Iris pigment epithelial cell (primary cell): Measurements from ENCODE around the gene FBXO27.
A peak's percentile ranks its signal among the peaks of the same experiment; 100 is the strongest.
"Not testable (repeated sequence)": the region's sequence is repeated elsewhere in the genome, so short reads cannot be mapped to it uniquely, and the experiment has no call there.

ENCODE experiments used
- DNase-seq: peaks from one replicate; pipeline ENCODE4 v3.0.0-alpha.2; 2011; ENCODE audit warnings: low read depth

The FBXO27 gene

DNA sequence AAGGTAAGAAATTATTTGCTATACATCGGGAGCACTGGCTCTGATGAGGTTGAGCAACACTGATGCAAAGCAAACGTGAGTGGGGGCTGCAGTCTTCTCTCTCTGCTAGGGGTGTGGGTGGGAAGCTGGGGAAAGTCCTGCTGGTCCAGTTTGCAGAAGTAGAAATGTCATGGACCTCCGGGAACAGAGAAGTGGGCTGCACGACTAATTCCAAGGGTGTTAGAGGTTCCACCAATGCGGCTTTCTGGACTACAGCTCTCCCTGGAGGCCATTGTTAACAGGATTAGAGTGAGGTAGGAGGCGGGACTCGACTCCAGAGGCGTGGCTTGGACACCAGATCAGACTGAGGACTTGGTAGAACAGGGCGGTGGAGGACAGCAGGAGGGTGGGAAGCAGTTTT lies 5.7 kb upstream of the FBXO27 start:
- peak; percentile 63 for DNase-seq

DNA sequence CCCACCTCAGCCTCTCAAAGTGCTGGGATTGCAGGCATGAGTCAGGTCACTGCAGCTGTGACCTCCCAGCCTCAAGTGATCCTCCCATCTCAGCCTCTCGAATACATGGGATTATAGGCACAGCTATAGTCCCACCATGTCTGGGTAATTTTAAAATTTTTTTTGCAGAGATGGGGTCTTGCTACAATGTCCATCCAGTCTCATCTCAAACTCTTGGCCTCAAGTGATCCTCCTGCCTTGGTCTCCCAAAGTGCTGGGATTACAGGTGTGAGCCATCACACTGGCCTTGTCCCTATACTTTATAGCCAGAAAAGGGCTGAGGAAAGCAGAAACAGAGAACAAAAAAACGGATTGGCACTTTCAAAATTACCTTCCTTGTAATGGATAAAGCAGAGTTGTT lies 4.8 kb upstream of the FBXO27 start:
- DNase-seq = no peak

DNA sequence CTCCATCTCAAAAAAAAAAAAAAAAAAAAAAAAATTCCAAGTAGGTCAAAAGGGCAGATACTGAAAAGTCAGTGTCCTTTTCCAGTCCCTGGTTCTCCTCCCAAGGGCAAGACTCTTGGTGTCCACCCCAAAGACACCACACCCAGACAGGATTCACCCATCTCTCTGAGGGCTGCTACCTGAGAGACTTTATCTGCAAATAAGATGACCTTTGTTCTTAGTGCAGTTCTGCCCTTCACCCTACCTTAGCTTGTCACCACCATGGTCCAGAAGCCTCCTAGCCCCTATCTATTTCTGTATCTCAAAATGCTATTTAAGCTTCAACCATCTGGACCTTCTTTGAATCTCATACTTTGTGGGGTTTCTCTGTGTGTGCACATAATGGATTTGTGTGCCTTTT lies 4.2 kb upstream of the FBXO27 start:
- DNase-seq = no peak

DNA sequence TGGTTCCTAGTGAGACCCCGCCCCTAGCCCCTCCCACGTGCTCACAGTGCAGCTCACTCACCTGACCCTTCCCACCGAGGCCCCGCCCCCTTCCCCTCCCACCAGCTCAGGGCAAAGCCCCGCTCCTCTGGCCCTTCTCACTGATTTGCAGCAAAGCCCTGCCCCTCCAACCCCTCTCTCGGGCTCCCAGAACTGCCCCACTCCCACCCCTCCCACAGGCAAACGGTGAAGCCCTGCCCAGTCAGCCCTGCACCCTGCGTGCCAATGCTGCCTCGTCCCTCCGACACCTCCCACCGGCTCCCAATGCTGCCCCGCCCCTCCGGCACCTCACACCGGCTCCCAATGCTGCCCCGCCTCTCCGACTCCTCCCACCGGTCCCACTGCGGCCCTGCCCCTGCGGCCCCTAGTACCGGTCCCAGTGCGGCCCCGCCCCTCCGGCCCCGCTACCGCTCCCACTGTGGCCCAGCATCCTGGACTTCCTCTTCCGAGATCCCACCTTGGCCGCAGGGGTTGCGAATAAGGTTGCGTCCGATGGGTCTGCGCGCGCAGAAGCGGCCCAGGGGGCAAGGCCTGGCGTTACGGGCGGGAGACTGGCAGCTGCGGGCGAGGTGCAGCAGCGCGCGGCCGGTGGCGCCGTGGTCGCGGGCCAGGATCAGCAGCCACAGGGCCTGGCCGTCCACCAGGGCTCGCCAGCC lies 834 bp downstream of the FBXO27 start:
- DNase-seq = peak; percentile 78

DNA sequence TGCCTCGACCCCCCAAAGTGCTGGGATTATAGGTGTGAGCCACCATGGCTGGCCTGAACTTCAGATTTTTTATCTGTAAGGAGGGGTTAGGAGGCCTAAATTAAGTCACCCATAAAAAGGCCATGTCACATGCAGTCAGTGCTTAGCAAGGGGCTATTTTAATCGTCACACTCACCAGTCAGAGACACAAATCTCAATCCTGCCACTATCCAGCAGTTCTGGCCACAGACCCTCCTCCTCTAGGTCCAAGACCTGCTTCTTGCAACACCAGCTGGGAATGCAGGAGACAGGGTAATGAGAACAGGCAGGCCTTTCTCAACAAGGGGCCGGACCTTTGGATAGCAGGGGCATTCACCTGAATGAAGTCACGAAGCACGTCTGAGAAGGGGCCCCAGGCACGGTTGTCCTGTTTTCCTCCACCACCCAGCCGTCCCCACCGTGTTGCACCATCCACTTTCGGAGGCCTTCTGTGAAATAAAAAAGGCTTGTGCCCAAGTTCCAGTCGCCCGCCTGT lies 1.4 kb downstream of the FBXO27 start:
- no peak for DNase-seq

DNA sequence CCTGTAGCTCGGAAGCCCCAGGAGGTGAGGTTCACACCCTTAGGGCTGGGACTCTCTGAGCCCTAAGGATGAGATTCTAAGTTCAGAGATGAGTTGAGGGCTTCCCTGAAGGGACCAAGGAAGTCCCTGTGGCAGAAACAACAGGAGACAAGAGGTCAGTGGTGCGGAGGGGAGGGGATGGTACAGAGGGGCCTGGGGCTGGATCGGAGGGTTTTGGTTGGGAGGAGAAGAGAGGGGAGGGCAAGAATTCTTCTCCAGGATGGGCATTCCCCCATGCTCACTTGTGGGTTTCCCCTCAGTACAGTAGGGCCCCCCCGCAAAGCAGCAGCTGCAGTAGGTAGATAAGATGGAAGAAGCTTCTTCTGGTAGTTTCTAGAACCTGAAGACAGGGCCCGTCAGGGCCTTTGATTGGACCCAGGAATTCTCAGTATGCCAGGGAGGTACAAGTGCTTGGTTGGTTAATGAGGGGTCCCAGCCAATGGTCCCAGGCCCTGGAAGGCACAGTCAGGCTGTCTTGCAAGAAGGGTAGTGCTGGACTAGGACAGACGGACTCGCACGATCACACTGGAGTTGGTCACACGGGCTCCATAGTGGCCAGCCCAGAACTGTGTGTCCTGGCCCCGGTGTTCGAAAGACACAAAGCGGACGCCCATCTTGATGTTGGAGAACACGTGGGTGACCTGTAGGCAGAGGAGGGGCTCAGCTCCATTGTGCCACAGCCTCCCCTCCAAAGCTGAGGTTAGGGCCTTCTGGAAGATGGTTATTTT lies 7.3 kb downstream of the FBXO27 start:
- no peak for DNase-seq

DNA sequence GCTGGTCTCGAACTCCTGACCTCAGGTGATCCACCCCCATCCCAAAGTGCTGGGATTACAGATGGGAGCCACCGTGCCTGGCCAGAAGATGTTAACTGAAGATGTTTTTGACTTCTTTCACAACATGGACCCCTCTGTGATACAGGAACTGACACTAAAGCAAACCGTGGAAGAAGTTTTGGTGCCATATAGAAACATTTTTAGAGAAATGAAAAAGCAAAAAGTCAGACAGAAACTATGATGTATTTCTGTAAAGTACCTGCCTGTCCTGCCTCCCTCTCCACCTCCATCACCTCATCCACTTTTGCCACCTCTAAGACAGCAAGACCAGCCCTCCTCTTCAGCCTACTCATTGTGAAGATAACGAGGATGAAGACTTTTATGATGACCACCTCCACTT lies 11.3 kb downstream of the FBXO27 start:
- no peak for DNase-seq

DNA sequence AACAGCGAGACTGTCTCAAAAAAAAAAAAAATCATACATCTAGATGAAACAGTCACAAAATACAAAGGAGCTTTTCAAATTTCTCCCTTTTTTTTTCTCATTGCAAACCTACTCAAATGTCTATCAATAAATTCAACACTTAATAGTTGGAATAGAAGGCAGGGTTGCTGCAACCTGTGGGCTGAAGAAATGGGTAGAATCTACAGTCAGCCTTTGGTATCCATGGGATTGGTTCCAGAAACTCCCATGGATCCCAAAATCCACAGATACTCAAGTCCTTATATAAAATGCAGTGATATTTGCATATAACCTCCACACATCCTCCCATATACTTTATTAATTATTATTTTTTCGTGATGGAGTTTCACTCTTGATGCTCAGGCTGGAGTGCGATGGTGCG lies 14.7 kb downstream of the FBXO27 start:
- DNase-seq = no peak

DNA sequence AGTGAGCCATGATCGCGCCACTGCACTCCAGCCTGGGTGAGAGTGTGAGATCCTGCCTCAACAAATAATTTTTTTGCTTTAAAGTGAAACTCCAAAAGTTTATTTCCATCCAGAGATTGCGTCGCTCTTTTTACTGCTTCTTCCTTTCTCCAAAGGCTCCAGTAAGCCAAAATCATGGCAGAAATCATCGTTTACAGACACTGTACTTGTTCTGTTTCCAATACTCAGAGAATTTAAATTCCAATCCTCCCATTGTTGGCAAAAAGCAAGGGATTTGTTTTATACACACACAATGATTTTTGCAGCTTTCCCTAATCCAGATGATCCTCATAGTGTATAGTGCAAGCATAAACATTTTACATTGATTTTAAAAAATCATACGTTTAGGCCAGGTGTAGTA lies 15.3 kb downstream of the FBXO27 start:
- DNase-seq = no peak

DNA sequence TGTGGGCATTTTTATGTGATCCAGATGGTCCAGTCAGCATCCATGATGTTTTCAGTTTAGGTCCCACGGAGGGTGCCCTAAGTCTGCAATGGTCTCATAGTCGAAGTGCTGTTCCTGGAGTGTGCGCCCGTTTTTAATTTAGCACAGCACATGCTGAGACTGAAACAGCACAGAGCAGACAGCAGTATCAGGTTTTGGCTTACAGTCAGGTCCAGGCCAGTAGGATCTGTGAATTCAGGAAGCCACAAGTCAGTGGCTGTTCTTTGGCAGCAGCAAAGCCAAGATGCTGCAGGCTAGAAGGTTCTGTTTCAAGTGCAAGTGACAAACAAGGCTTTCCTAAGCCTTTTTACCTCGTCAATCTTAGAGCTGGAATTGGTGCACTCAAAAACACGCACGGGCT lies 18.3 kb downstream of the FBXO27 start:
- no peak for DNase-seq

DNA sequence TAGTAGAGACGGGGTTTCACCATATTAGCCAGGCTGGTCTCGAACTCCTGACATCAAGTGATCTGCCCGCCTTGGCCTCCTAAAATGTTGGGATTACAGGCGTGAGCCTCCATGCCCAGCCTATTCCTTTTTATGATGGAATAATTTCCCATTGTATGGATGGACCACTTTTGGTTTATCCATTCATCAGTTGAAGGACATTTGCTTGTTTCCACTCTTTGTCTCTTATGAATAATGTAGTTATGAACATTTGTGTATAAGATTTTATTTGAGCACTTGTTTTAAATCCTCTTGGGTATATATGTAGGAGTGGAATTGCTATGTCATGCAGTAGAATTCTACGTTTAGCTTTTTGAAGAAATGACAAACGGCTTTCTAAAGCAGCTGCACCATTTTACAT lies 23.3 kb downstream of the FBXO27 start:
- no peak for DNase-seq

DNA sequence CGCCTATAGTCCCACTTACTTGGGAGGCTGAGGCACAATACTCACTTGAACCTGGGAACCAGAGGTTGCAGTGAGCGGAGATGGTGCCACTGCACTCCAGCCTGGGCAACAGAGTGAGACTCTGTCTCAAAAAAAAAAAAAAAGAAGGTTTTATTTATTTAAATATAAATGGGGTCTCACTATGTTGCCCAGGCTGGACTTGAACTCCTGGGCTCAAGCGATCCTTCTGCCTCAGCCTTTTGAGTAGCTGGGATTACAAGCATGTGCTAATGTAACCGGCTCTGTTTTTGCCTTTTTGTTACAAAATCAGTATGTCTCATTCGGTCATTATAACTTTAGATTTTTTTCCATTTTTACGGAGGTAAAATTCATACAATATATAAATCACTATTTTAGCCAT lies 24.2 kb downstream of the FBXO27 start:
- no peak for DNase-seq

DNA sequence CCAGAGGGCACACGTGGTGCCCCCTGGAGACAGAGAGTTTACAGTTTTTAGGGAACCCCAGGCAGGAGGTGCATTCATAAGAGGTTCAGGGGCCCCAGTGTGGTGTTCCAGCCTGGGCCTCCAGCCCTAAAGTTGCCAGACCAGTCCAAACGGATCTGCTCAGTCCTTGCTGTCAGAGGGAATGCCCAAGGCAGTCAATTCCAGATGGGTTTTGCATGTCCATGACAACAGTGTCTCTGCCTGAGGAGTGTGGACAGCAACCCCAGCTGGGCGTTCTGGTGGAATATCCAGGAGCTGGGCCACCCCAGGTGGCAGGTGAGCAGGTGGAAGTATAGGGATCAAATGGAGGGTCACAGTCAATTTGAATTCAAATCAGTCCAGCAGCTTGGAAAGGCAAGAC lies 25.3 kb downstream of the FBXO27 start:
- no peak for DNase-seq

DNA sequence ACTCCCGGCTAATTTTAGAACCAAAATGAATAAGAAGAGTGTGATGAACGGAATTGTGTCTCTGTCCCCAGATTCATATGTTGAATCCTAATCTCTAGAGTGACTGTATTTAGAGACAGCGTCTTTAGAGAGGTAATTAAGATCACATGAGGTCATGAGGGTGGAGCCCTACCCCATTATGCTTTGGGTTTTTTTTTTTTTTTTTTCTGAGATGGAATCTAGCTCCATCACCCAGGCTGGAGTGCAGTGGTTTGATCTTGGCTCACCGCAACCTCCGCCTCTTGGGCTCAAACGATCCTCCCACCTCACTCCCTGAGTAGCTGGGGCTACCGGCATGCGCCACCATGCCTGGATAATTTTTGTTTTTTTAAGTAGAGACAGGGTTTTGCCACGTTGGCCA lies 27.9 kb downstream of the FBXO27 start:
- no peak for DNase-seq

DNA sequence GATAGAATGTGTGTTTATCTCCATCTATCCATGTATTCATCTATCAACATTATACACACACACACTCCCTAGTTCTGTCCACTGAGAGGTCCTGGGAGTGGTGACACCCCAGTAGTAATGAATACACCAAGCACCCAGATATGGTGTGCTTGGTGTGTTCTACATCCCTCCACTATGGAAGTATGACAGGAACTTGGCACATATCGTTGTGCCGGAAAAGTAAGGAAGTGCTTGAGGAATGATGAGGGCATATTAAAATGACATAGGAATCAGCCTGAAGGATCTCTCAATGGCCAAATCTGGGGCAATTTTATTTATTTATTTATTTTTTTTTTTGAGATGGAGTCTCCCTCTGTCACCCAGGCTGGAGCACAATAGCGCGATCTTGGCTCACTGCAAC lies 28.6 kb downstream of the FBXO27 start:
- DNase-seq = no peak

DNA sequence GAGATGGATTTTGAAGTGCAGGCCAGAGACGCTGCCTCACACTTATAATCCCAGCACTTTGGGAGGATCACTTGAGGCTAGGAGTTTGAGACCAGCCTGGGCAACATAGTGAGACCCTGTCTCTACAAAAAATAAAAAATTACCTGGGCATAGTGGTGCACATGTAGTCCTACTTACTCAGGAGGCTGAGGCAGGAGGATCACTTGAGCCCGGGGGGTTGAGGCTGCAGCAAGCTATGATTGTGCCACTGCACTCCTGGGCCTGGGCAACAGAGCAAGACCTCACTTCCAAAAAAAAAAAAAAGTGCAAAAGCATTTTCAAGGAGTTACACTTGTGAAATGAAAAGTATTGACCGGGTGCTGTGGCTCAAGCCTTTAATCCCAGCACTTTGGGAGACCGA lies 29.2 kb downstream of the FBXO27 start:
- DNase-seq = no peak

DNA sequence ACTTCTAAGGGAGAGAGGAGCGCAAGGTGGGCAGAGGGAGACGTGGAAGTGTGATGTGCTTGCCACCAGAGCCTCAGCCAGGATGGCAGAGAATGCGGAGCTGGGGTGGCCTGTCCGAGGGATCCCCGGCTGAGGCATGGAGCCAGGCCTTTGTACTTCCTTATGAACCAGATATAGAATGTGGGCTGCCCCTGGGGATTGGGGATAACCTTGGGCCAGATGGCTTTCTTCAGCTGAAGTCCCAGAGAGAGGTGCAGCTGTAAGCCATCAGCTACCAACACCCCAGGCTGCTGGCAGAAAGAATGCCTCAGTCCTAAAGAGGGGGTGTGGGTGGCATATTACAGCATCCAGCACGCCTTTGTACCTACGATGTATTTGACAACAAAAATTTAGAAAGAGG lies 31.3 kb downstream of the FBXO27 start:
- DNase-seq = no peak

DNA sequence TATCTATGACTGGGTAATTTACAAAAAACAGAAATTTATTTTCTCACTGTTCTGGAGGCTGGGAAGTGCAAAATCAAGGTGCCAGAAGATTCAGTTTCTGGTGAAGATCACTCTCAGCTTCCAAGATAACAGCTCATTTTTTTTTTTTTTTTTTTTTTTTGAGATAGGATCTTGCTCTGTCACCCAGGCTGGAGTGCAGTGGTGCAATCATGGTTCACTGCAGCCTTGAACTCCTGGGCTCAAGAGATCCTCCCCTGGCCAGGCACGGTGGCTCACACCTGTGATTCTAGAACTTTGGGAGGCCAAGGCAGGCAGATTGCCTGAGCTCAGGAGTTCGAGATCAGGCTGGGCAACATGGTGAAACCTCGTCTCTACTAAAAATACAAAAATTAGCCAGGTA lies 34.8 kb downstream of the FBXO27 start:
- not testable (repeated sequence) for DNase-seq

DNA sequence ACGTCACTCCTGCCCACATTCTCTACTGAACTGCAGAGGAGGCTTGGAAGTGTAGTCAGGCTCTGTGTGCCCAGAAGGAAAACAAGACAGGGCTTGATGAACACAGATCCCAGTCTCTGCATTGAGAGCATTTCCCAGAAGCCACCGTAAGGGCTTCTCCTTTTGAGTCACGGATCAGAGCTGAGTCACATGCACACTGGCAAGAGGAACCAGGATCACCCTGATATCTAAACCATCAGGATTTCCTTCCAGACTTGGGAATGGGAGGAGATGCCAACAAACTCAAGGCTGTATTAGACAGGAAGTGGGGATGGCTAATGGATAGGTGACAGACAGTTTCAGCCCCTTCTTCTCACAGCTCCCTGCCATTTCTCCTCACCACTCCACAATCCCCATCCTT lies 39.1 kb downstream of the FBXO27 start:
- DNase-seq = peak; percentile 74

DNA sequence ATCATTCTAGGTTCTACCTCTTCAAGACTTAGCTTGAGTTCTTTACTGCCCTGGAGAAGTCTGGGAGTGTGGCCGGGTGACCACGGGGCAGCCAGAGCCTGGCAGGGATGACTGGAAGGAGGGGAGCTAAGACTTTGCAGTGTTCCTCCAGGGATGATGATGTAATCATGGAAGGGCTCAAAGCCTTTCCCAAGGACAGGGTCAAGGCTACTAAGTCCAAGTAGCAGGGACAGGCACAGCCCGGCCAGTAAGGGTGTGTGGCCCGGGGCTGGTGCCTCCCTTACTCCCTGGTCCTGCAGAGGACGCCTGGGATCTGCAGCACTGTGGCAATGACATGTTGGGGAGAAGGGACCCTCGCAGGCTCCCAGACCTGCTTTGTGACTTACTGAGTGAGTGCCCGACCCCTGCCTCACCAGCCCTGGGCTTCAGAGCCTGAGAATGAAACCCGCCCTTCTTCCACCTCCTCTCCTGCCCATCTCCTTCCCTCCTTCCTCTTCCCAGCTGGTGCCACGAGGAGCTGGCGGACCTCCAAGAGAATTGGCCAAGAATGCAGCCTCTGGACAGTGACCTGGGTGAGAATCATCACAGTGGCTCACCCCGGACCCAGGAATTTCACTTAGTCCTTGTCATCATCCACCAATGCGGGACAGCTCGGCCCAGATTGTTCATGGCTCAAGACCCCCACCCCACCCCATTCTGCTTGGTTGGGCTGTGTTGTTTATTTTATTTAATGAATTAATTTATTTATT lies 41.2 kb downstream of the FBXO27 start:
- no peak for DNase-seq

DNA sequence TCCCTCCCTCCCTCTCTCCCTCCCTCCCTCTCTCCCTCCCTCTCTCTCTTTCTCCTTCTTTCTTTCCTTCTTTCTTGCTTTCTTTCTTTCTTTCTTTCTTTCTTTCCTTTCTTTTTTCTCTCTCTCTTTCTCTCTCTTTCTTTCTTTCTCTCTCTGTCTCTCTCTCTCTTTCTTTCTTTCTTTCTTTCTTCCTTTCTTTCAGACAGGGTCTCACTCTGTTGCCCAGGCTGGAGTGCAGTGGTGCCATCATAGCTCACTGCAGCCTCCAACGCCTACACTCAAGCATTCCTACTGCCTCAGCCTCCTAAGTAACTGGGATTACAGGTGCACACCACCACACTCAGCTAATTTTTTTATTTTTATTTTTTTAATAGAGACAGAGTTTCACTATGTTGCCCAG lies 42.7 kb downstream of the FBXO27 start:
- DNase-seq = not testable (repeated sequence)

DNA sequence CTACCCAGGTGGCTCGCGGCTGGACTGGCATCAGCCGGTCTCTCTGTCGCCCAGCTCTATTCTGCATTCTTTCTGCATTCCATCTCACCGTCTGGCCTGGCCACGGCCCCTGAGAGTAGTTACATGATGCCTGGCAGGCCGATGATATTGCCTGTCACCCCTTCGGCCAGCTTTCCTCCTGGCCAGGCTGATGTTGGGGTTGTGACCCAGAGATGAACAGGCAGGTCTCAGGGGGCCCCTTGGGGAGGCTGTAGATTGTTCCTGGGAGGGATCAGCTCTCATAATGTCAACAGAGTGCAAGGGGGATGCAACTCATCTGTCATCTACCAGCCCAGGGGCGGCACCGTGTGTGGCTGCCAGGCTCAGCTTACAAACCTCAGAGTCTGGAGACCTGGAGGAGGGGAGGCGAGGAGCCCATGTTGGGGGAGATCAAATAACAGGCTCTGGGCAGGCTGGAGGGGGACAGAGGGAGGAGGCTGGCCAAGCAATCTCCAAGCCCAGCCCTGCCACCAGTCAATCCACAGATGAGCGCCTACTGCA lies 43.2 kb downstream of the FBXO27 start:
- DNase-seq = peak; percentile 26

DNA sequence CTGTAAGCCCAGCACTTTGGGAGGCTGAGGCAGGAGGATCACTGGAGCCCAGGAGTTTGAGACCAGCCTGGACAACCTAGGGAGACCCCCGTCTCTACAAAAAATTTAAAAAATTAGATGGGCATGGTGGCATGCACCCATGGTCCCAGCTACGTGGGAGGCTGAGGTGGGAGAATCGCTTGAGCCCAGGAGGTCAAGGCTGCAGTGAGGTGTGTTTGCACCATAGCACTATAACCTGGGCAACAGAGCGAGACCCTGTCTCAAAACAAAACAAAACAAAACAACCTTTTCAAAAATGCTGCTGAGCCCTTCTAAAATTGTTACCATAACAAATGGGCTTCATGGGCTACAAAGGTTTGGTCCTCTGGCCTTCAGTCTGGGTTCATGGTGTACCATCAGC lies 43.7 kb downstream of the FBXO27 start:
- DNase-seq = not testable (repeated sequence)
